Measurements from ENCODE around the gene TXLNB.
"Not testable (repeated sequence)": the region's sequence is repeated elsewhere in the genome, so short reads cannot be mapped to it uniquely, and the experiment has no call there.

Gene TXLNB

GRCh38 chr6:139249395-139249794 lies 42.4 kb downstream of the TXLNB start:
- in situ Hi-C loops (cut with HindIII; ENCODE audit: low pct_ligation_motif_present, low pct_unique_long_range_greater_than_20kb, low sequenced_read_pairs): no loop called here
- no peak for DNase-seq

- DNase-seq: no peak
- in situ Hi-C loops (cut with HindIII; ENCODE audit: low pct_ligation_motif_present, low pct_unique_long_range_greater_than_20kb, low sequenced_read_pairs): no loop called here
Measured at GRCh38 chr6:139248911-139249310, 42.9 kb downstream of the TXLNB start.

- no peak for DNase-seq
Measured at GRCh38 chr6:139247618-139248017, 44.2 kb downstream of the TXLNB start.

GRCh38 chr6:139243536-139243935 lies 48.3 kb downstream of the TXLNB start:
- no peak for DNase-seq
- in situ Hi-C loops (cut with HindIII; ENCODE audit: low pct_ligation_motif_present, low pct_unique_long_range_greater_than_20kb, low sequenced_read_pairs): no loop called here

More at GRCh38 chr6:139247618-139248017, 44.2 kb downstream of the TXLNB start:
- in situ Hi-C loops (cut with HindIII; ENCODE audit: low pct_ligation_motif_present, low pct_unique_long_range_greater_than_20kb, low sequenced_read_pairs): no loop called here

- in situ Hi-C loops (cut with HindIII; ENCODE audit: low pct_ligation_motif_present, low pct_unique_long_range_greater_than_20kb, low sequenced_read_pairs): no loop called here
- DNase-seq: no peak
Measured at GRCh38 chr6:139242457-139243240, 49.1 kb downstream of the TXLNB start.

- DNase-seq: no peak
- in situ Hi-C loops (cut with HindIII; ENCODE audit: low pct_ligation_motif_present, low pct_unique_long_range_greater_than_20kb, low sequenced_read_pairs): no loop called here
Measured at GRCh38 chr6:139240161-139241010, 51.4 kb downstream of the TXLNB start.

GRCh38 chr6:139239064-139239463 lies 52.7 kb downstream of the TXLNB start:
- in situ Hi-C loops (cut with HindIII; ENCODE audit: low pct_ligation_motif_present, low pct_unique_long_range_greater_than_20kb, low sequenced_read_pairs): no loop called here
- DNase-seq: no peak

GRCh38 chr6:139236105-139236504 lies 55.7 kb downstream of the TXLNB start:
- in situ Hi-C loops (cut with HindIII; ENCODE audit: low pct_ligation_motif_present, low pct_unique_long_range_greater_than_20kb, low sequenced_read_pairs): no loop called here
- no peak for DNase-seq

- no peak for DNase-seq
- in situ Hi-C loops (cut with HindIII; ENCODE audit: low pct_ligation_motif_present, low pct_unique_long_range_greater_than_20kb, low sequenced_read_pairs): no loop called here
Measured at GRCh38 chr6:139235661-139236060, 56.1 kb downstream of the TXLNB start.

GRCh38 chr6:139234193-139234592 lies 57.6 kb downstream of the TXLNB start:
- in situ Hi-C loops (cut with HindIII; ENCODE audit: low pct_ligation_motif_present, low pct_unique_long_range_greater_than_20kb, low sequenced_read_pairs); DNase-seq: not testable (repeated sequence)

GRCh38 chr6:139231206-139231605 lies 60.6 kb downstream of the TXLNB start:
- DNase-seq: no peak
- in situ Hi-C loops (cut with HindIII; ENCODE audit: low pct_ligation_motif_present, low pct_unique_long_range_greater_than_20kb, low sequenced_read_pairs): no loop called here

GRCh38 chr6:139230391-139230840 lies 61.4 kb downstream of the TXLNB start:
- in situ Hi-C loops (cut with HindIII; ENCODE audit: low pct_ligation_motif_present, low pct_unique_long_range_greater_than_20kb, low sequenced_read_pairs): no loop called here
- DNase-seq: no peak

- in situ Hi-C loops (cut with HindIII; ENCODE audit: low pct_ligation_motif_present, low pct_unique_long_range_greater_than_20kb, low sequenced_read_pairs); DNase-seq: not testable (repeated sequence)
Measured at GRCh38 chr6:139228387-139228786, 63.4 kb downstream of the TXLNB start.

GRCh38 chr6:139219746-139220145 lies 72.1 kb downstream of the TXLNB start:
- DNase-seq: no peak
- in situ Hi-C loops (cut with HindIII; ENCODE audit: low pct_ligation_motif_present, low pct_unique_long_range_greater_than_20kb, low sequenced_read_pairs): no loop called here

GRCh38 chr6:139219271-139219729 lies 72.5 kb downstream of the TXLNB start:
- in situ Hi-C loops (cut with HindIII; ENCODE audit: low pct_ligation_motif_present, low pct_unique_long_range_greater_than_20kb, low sequenced_read_pairs): no loop called here
- peak; percentile 19 for DNase-seq

- in situ Hi-C loops (cut with HindIII; ENCODE audit: low pct_ligation_motif_present, low pct_unique_long_range_greater_than_20kb, low sequenced_read_pairs); DNase-seq: not testable (repeated sequence)
Measured at GRCh38 chr6:139212460-139212859, 79.3 kb downstream of the TXLNB start.

- in situ Hi-C loops (cut with HindIII; ENCODE audit: low pct_ligation_motif_present, low pct_unique_long_range_greater_than_20kb, low sequenced_read_pairs): not testable (repeated sequence)
Measured at GRCh38 chr6:139210766-139211165, 81.0 kb downstream of the TXLNB start.

GRCh38 chr6:139205843-139206242 lies 86.0 kb downstream of the TXLNB start:
- in situ Hi-C loops (cut with HindIII; ENCODE audit: low pct_ligation_motif_present, low pct_unique_long_range_greater_than_20kb, low sequenced_read_pairs): no loop called here
- DNase-seq: no peak

More at GRCh38 chr6:139210766-139211165, 81.0 kb downstream of the TXLNB start:
- not testable (repeated sequence) for DNase-seq

- DNase-seq: no peak
- in situ Hi-C loops (cut with HindIII; ENCODE audit: low pct_ligation_motif_present, low pct_unique_long_range_greater_than_20kb, low sequenced_read_pairs): no loop called here
Measured at GRCh38 chr6:139204978-139205377, 86.8 kb downstream of the TXLNB start.
